ENCODE results near the gene PTPN3. TPM values are rescaled to one million over a fixed set of nuclear protein-coding genes. Genes with fewer than 3 reads are reported as not detected.

Gene PTPN3
- polyA plus RNA-seq, 1 of the 3 experiments (the other 2 are of a cell fraction): 7.5 TPM

GRCh38 chr9:109391176-109391575 lies 106.9 kb downstream of the PTPN3 start:
- Histone ChIP-seq H3K27ac (ENCODE audit: low read depth in 2 of 2, low read length in 1 of 2) (no peak overlapping the region), H3K4me1 (ENCODE audit: control insufficient read depth in 1 of 2, insufficient read depth in 2 of 2, low read depth in 1 of 2, low read length in 1 of 2) (no peaks in the 10 kb centered on the region), H2AFZ (ENCODE audit: low read depth) (no peak overlapping the region), H3K9me2 (no peaks in the 10 kb centered on the region), H3K9ac (no peak overlapping the region), H4K20me1 (ENCODE audit: insufficient read depth) (no peaks in the 10 kb centered on the region), H3K4me2 (no peak overlapping the region), H3K27me3 (ENCODE audit: insufficient read depth) (no peaks in the 10 kb centered on the region), H3K36me3 (replicated peaks in 1 of 2; ENCODE audit: control insufficient read depth in 1 of 2, insufficient read depth in 2 of 2, low read length in 1 of 2) (peaks cover 16 to 29% of the 10 kb centered on the region in 2 experiments), H3K9me3 (no peaks in the 10 kb centered on the region), H3K4me3 (ENCODE audit: low read depth in 2 of 2, low read length in 1 of 2) (no peak overlapping the region), H3F3A (replicated peaks; ENCODE audit: insufficient read depth) (peaks cover 4% of the 10 kb centered on the region), H3K79me2 (ENCODE audit: insufficient read depth) (no peaks in the 10 kb centered on the region)
- CTCF ChIA-PET: interaction anchor here (0.6 to 2.0 kb wide), 3 partner anchors 9 to 79 kb away, joined by 3 to 8 read pairs (median 4); no protein-coding TSS in a partner anchor
- WGBS (ENCODE audit: low lambda C conversion rate): 89% methylated on average over 10 of the region's 10 CpGs
- POLR2A ChIA-PET: no interaction called here
- TF ChIP-seq GATA2 (CRISPR knock-in tag; IDR thresholded peaks at IDR 0.05) (no peak), FOXJ3 (CRISPR knock-in tag; IDR thresholded peaks at IDR 0.05) (no peak), NFIC (IDR thresholded peaks at IDR 0.05; ENCODE audit: borderline replicate concordance) (no peak), RFX5 (IDR thresholded peaks at IDR 0.05; ENCODE audit: low read length) (no peak), CHD2 (IDR thresholded peaks at IDR 0.05; ENCODE audit: low read length, partially characterized antibody) (no peak), MEF2A (IDR thresholded peaks at IDR 0.05; ENCODE audit: borderline replicate concordance, low read depth) (no peak), SMC3 (IDR thresholded peaks at IDR 0.05; ENCODE audit: low read depth, low read length) (no peak), TAF1 (IDR thresholded peaks at IDR 0.05; ENCODE audit: borderline replicate concordance, low read depth, low read length) (no peak), CTCF (IDR thresholded peaks at IDR 0.05) (no peak), GABPA (IDR thresholded peaks at IDR 0.05; ENCODE audit: low read depth) (no peak)
- no peak for DNase-seq

GRCh38 chr9:109387856-109388255 lies 110.3 kb downstream of the PTPN3 start:
- Histone ChIP-seq H4K20me1 (ENCODE audit: insufficient read depth) (no peaks in the 10 kb centered on the region), H3K79me2 (ENCODE audit: insufficient read depth) (no peaks in the 10 kb centered on the region), H3F3A (replicated peaks; ENCODE audit: insufficient read depth) (peaks cover 4% of the 10 kb centered on the region), H3K9me3 (no peaks in the 10 kb centered on the region), H3K27ac (ENCODE audit: low read depth in 2 of 2, low read length in 1 of 2) (no peak overlapping the region), H2AFZ (ENCODE audit: low read depth) (no peak overlapping the region), H3K4me3 (ENCODE audit: low read depth in 2 of 2, low read length in 1 of 2) (no peak overlapping the region), H3K27me3 (ENCODE audit: insufficient read depth) (no peaks in the 10 kb centered on the region), H3K4me1 (ENCODE audit: control insufficient read depth in 1 of 2, insufficient read depth in 2 of 2, low read depth in 1 of 2, low read length in 1 of 2) (no peaks in the 10 kb centered on the region), H3K36me3 (replicated peaks in 1 of 2; ENCODE audit: control insufficient read depth in 1 of 2, insufficient read depth in 2 of 2, low read length in 1 of 2) (peaks cover 14 to 44% of the 10 kb centered on the region in 2 experiments), H3K9ac (no peak overlapping the region), H3K4me2 (no peak overlapping the region), H3K9me2 (no peaks in the 10 kb centered on the region)
- no peak for DNase-seq
- 86% methylated on average over 6 of the region's 6 CpGs for WGBS (ENCODE audit: low lambda C conversion rate)
- ChIA-PET CTCF (interaction anchor here (0.8 to 1.6 kb wide), 2 partner anchors 13 to 147 kb away, joined by 3 to 7 read pairs; no protein-coding TSS in a partner anchor), POLR2A (interaction anchor here (0.6 kb wide), 1 partner anchor 30 kb away, joined by 3 read pairs; no protein-coding TSS in a partner anchor)
- no peak for TF ChIP-seq RCOR1 (IDR thresholded peaks at IDR 0.05; ENCODE audit: low read length)
- no peak for TF ChIP-seq TCF12 (IDR thresholded peaks at IDR 0.05)
- no peak for TF ChIP-seq YY1 (IDR thresholded peaks at IDR 0.05; ENCODE audit: low read depth)
- no peak for TF ChIP-seq PBX3 (IDR thresholded peaks at IDR 0.05)
- no peak for TF ChIP-seq TEAD4 (IDR thresholded peaks at IDR 0.05; ENCODE audit: borderline replicate concordance, insufficient read depth)
- no peak for TF ChIP-seq CTCF (IDR thresholded peaks at IDR 0.05)
- TF ChIP-seq ELF1 (IDR thresholded peaks at IDR 0.05): no peak
- no peak for TF ChIP-seq EZH2phosphoT487 (IDR thresholded peaks at IDR 0.05; ENCODE audit: borderline replicate concordance, low read depth)
- no peak for TF ChIP-seq USF2 (IDR thresholded peaks at IDR 0.05; ENCODE audit: borderline replicate concordance, low read depth, low read length)
- no peak for TF ChIP-seq FOXM1 (IDR thresholded peaks at IDR 0.05; ENCODE audit: low read depth)
- no peak for TF ChIP-seq IRF3 (IDR thresholded peaks at IDR 0.05; ENCODE audit: low read depth, low read length)
- TF ChIP-seq MXI1 (IDR thresholded peaks at IDR 0.05; ENCODE audit: low read depth, low read length): no peak
